Loucy (cell line): ENCODE data around the gene ATP10A.

Experiments used
- H2AFZ ChIP-seq: fragments of 200-600 bp; sonication (generic); 2 replicates; pipeline ENCODE4 v1.6.0; 2016; ENCODE audit warnings: antibody characterized with exemption, mild to moderate bottlenecking, low read length, moderate library complexity
- H3F3A ChIP-seq: fragments of 200-600 bp; 2 replicates; pipeline ENCODE4 v1.6.0; 2016; ENCODE audit warnings: antibody characterized with exemption, low read depth, mild to moderate bottlenecking
- H3K27me3 ChIP-seq: fragments of 200-600 bp; sonication (generic); 2 replicates; pipeline ENCODE4 v1.6.1; 2014; ENCODE audit warnings: low read length, mild to moderate bottlenecking; ENCODE audit not compliant: insufficient read depth, poor library complexity, severe bottlenecking
- H3K36me3 ChIP-seq: fragments of 200-600 bp; sonication (generic); 2 replicates; pipeline ENCODE4 v1.6.1; 2016; ENCODE audit warnings: low read length; ENCODE audit not compliant: insufficient read depth
- H3K4me1 ChIP-seq: fragments of 200-600 bp; sonication (generic); 2 replicates; pipeline ENCODE4 v1.5.1; 2014; ENCODE audit warnings: low read length, mild to moderate bottlenecking; ENCODE audit not compliant: insufficient read depth, poor library complexity, severe bottlenecking
- H3K4me2 ChIP-seq: fragments of 200-600 bp; sonication (generic); 2 replicates; pipeline ENCODE4 v1.6.0; 2014; ENCODE audit warnings: antibody characterized with exemption, low read length, low read depth, mild to moderate bottlenecking; ENCODE audit not compliant: poor library complexity, severe bottlenecking
- H3K4me3 ChIP-seq: fragments of 200-600 bp; sonication (generic); 2 replicates; pipeline ENCODE4 v1.5.1; 2014; ENCODE audit warnings: low read length, mild to moderate bottlenecking, mixed read lengths; ENCODE audit not compliant: poor library complexity, severe bottlenecking
- H3K79me2 ChIP-seq: fragments of 200-600 bp; sonication (generic); 2 replicates; pipeline ENCODE4 v1.6.1; 2014; ENCODE audit warnings: low read length; ENCODE audit not compliant: insufficient read depth
- H3K9ac ChIP-seq: fragments of 200-600 bp; sonication (generic); 2 replicates; pipeline ENCODE4 v1.6.0; 2014; ENCODE audit warnings: mild to moderate bottlenecking, low read depth, low read length, moderate library complexity; ENCODE audit not compliant: poor library complexity, severe bottlenecking
- H3K9me2 ChIP-seq: fragments of 200-600 bp; sonication (generic); replicated peaks from 2 replicates; pipeline ENCODE4 v1.6.1; 2016; ENCODE audit warnings: low read depth, low read length, mixed read lengths
- H3K9me3 ChIP-seq: fragments of 200-600 bp; sonication (generic); 2 replicates; pipeline ENCODE4 v1.6.1; 2014; ENCODE audit warnings: mild to moderate bottlenecking, antibody characterized with exemption, low read length, low read depth; ENCODE audit not compliant: insufficient read depth
- H4K20me1 ChIP-seq: fragments of 200-600 bp; sonication (generic); 2 replicates; pipeline ENCODE4 v1.6.0; 2014; ENCODE audit warnings: antibody characterized with exemption, low read length, mild to moderate bottlenecking; ENCODE audit not compliant: insufficient read depth, poor library complexity, severe bottlenecking
- EZH2phosphoT487 ChIP-seq: fragments of 200-600 bp; IDR thresholded peaks from 2 replicates; pipeline ENCODE4 v1.6.1; 2018; ENCODE audit warnings: antibody characterized with exemption, mild to moderate bottlenecking, moderate library complexity, borderline replicate concordance
- TF ChIP-seq, protein P1 (sequence below): fragments of 200-600 bp; sonication (generic); conservative IDR thresholded peaks from 2 replicates; pipeline ENCODE4 v1.5.1; 2014; ENCODE audit warnings: mild to moderate bottlenecking, antibody characterized with exemption, low read length

Gene ATP10A

DNA sequence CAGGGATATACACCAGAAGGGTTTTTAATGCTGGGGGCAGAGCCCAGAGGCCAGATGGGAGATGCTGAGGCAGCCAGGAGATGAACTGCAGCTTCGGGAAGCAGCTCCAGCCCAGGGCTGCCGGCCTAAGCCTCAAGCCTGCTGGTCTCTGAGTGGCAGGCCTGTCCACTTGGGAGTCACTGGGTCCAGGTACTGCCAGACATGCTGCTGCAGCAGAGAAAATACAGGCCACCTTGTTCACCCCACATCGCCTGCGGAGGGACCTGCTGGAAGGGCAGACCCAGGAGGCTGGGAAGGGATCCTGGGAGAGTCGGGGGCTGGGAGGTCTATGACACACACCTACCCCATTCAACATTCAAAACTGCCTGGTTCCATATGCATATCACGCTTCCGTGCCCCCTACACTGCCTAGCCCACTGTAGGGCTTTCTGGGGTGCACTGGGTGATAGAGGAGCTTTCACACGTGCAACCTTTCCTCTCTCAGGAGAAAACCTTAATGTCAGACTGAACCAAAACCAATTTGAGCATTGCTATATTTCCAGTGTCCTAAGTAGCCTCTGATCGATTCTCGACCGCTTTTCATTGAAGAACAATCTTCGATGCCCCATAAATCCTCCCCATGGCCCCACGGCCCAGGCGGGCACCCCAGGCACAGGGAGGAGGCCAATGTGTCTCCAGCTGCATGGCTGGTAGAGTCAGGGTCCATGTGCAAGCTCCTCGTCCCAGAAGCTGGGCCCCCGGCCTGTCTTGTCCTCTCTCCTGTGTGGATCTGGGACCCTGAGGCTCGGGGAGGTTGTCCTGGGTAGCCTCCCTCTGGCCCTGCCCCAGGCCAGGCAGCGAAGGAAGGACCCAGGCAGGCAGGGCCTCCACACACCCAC lies 147.4 kb downstream of the ATP10A start:
- Histone ChIP-seq H3F3A (no peaks in the 10 kb centered on the region), H3K36me3 (no peaks in the 10 kb centered on the region), H3K9me3 (peaks cover 11% of the 10 kb centered on the region; the same call in 1 of the 2 replicates), H3K4me2 (no peak overlapping the region), H3K4me1 (no peaks in the 10 kb centered on the region), H3K4me3 (no peak overlapping the region), H3K27me3 (no peaks in the 10 kb centered on the region), H2AFZ (no peak overlapping the region), H3K79me2 (no peaks in the 10 kb centered on the region), H3K9ac (no peak overlapping the region), H4K20me1 (no peaks in the 10 kb centered on the region), H3K9me2 (no peaks in the 10 kb centered on the region)
- TF ChIP-seq EZH2phosphoT487, result no peak
- TF ChIP-seq, protein P1, sequence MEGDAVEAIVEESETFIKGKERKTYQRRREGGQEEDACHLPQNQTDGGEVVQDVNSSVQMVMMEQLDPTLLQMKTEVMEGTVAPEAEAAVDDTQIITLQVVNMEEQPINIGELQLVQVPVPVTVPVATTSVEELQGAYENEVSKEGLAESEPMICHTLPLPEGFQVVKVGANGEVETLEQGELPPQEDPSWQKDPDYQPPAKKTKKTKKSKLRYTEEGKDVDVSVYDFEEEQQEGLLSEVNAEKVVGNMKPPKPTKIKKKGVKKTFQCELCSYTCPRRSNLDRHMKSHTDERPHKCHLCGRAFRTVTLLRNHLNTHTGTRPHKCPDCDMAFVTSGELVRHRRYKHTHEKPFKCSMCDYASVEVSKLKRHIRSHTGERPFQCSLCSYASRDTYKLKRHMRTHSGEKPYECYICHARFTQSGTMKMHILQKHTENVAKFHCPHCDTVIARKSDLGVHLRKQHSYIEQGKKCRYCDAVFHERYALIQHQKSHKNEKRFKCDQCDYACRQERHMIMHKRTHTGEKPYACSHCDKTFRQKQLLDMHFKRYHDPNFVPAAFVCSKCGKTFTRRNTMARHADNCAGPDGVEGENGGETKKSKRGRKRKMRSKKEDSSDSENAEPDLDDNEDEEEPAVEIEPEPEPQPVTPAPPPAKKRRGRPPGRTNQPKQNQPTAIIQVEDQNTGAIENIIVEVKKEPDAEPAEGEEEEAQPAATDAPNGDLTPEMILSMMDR, result no peak

DNA sequence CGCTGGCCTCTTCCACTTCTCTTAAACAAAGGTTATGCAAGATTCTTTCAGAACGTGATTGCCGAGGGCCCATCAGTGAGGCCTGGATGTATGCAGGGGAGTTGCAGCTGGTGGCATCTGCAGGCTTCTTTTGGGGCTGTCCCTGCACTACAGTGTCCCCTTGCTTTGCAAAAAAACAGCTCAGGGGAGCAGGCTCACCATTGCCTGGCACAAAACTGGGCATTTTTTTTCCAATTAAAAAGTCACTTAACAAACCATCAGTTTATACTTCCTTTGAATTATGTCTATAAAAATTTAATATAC lies 148.6 kb downstream of the ATP10A start:
- TF ChIP-seq, protein P1, result no peak
- TF ChIP-seq EZH2phosphoT487, result no peak
- no peak overlapping the region for H3K4me3 ChIP-seq

DNA sequence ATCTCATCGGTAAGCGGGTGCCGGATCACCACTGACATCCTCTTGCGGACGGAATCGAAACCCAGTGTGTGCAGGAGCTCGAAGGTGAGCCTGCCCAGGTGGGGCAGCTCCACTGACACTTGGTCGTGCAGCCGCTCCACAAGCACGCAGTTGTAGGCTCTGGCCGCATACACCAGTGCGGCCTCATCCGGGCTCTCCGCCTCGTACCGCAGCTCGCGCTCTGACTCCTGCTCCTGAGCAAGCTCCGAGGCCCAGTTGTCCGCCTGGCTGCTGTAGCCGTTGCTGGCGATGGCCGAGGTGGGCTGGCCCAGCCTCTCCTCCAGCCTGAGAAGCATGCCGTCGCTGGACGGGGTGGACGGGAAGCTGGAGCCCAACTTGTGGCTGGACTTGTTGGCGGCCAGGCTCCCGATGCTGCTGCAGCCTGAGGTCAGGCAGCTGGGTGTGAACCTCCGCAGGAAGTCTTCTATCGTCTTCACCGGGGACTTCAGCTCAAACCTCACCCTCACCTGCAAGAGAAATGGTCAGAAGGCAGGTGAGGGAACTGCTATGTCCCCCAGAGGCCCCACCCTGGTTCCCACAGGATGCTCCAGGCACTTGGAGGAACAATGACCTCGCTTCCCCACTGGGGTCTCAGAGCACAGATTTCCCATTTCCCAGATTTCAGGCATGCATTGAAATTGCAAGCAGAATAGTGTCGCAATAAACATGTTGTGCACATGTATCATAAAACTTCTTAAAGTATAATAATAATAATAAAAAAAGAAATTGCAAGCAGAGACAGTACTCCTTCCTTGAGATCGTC lies 149.2 kb downstream of the ATP10A start:
- no peak for TF ChIP-seq EZH2phosphoT487
- TF ChIP-seq, protein P1, result no peak
- Histone ChIP-seq H3F3A (no peaks in the 10 kb centered on the region), H3K4me1 (no peaks in the 10 kb centered on the region), H3K36me3 (no peaks in the 10 kb centered on the region), H3K4me3 (no peak overlapping the region), H3K79me2 (no peaks in the 10 kb centered on the region), H4K20me1 (no peaks in the 10 kb centered on the region), H3K9me3 (peaks cover 18% of the 10 kb centered on the region; the same call in 1 of the 2 replicates), H3K9me2 (no peaks in the 10 kb centered on the region), H3K27me3 (no peaks in the 10 kb centered on the region), H2AFZ (no peak overlapping the region), H3K4me2 (no peak overlapping the region), H3K9ac (no peak overlapping the region)

More for the DNA sequence above, 148.6 kb downstream of the ATP10A start:
- no peak overlapping the region for H2AFZ ChIP-seq
- no peak overlapping the region for H3K9ac ChIP-seq
- H3K4me1 ChIP-seq, result no peaks in the 10 kb centered on the region
- H3F3A ChIP-seq, result no peaks in the 10 kb centered on the region
- no peaks in the 10 kb centered on the region for H3K36me3 ChIP-seq
- H3K79me2 ChIP-seq, result no peaks in the 10 kb centered on the region
- peaks cover 17% of the 10 kb centered on the region; the same call in 1 of the 2 replicates for H3K9me3 ChIP-seq
- no peaks in the 10 kb centered on the region for H3K27me3 ChIP-seq
- no peak overlapping the region for H3K4me2 ChIP-seq
- H4K20me1 ChIP-seq, result no peaks in the 10 kb centered on the region
- no peaks in the 10 kb centered on the region for H3K9me2 ChIP-seq
